HEK293 (cell line): ENCODE measurements around the gene MRPL33.

ENCODE experiments used
- CTCF ChIA-PET: fragments of 350-600 bp; formaldehyde crosslinking; extraction: SDS; loops from one replicate; lab custom pipeline; 2021; ENCODE audit warnings: antibody characterized with exemption; lab: Yijun Ruan, JAX
- POLR2A ChIA-PET: fragments of 300-600 bp; formaldehyde crosslinking; extraction: SDS; loops from one replicate; lab custom pipeline; 2020; ENCODE audit warnings: antibody characterized with exemption, inconsistent platforms; lab: Yijun Ruan, JAX
- H3K27ac ChIP-seq: fragments of 200-500 bp; sonication (Bioruptor generic); 2 replicates; pipeline ENCODE4 v1.5.1; 2014; ENCODE audit warnings: low read depth, low read length, control low read depth, inconsistent platforms; ENCODE audit errors: extremely low read depth
- H3K36me3 ChIP-seq, 2 experiments: fragments of 200-500 bp in 1 of 2; sonication (Bioruptor generic) in 1 of 2; 1 replicate in 1 of 2; 2 replicates in 1 of 2; pipeline ENCODE4 v1.5.1; 2014 to 2017; ENCODE audit warnings: inconsistent platforms in 2 of 2, low read length in 2 of 2; ENCODE audit not compliant: control insufficient read depth in 2 of 2, insufficient read depth in 1 of 2
- H3K4me1 ChIP-seq: fragments of 200-500 bp; sonication (Bioruptor generic); 2 replicates; pipeline ENCODE4 v1.5.1; 2014; ENCODE audit warnings: mild to moderate bottlenecking, low read length, inconsistent platforms; ENCODE audit not compliant: control insufficient read depth, insufficient read depth
- H3K4me3 ChIP-seq: 2 replicates; pipeline ENCODE4 v1.5.1; 2011; ENCODE audit warnings: low read depth, mild to moderate bottlenecking, control low read depth, low read length, moderate library complexity
- H3K9me3 ChIP-seq: fragments of 200-500 bp; sonication (Bioruptor generic); 2 replicates; pipeline ENCODE4 v1.5.1; 2014; ENCODE audit warnings: low read depth, low read length, inconsistent platforms; ENCODE audit not compliant: control insufficient read depth, insufficient read depth
- GLIS2 ChIP-seq: fragments of 450-650 bp; formaldehyde crosslinking; IDR thresholded peaks from 2 replicates; pipeline ENCODE4 v1.5.1; 2016; ENCODE audit warnings: missing biosample characterization, missing genetic modification characterization
- HOXC10 ChIP-seq: sonication (generic); formaldehyde crosslinking; IDR thresholded peaks from 2 replicates; pipeline ENCODE4 v1.8.1; 2023; ENCODE audit warnings: mild to moderate bottlenecking, missing genetic modification reagents
- INSM2 ChIP-seq: fragments of 450-650 bp; formaldehyde crosslinking; IDR thresholded peaks from 2 replicates; pipeline ENCODE4 v1.5.1; 2016; ENCODE audit warnings: missing biosample characterization, missing genetic modification characterization
- PRDM6 ChIP-seq: fragments of 450-650 bp; formaldehyde crosslinking; IDR thresholded peaks from 2 replicates; pipeline ENCODE4 v1.5.1; 2017; ENCODE audit warnings: missing biosample characterization, missing genetic modification characterization
- REPIN1 ChIP-seq: fragments of 450-650 bp; formaldehyde crosslinking; IDR thresholded peaks from 2 replicates; pipeline ENCODE4 v1.5.1; 2017; ENCODE audit warnings: missing biosample characterization, missing genetic modification characterization, low read depth
- SP7 ChIP-seq: fragments of 450-650 bp; formaldehyde crosslinking; IDR thresholded peaks from 2 replicates; pipeline ENCODE4 v1.5.1; 2016; ENCODE audit warnings: missing biosample characterization, missing genetic modification characterization
- ZNF140 ChIP-seq: fragments of 450-650 bp; formaldehyde crosslinking; IDR thresholded peaks from 2 replicates; pipeline ENCODE4 v1.5.1; 2016; ENCODE audit warnings: missing biosample characterization, missing genetic modification characterization
- ZNF155 ChIP-seq: fragments of 450-650 bp; formaldehyde crosslinking; IDR thresholded peaks from 2 replicates; pipeline ENCODE4 v1.5.1; 2016; ENCODE audit warnings: missing biosample characterization, missing genetic modification characterization
- ZNF174 ChIP-seq: fragments of 450-650 bp; formaldehyde crosslinking; IDR thresholded peaks from 2 replicates; pipeline ENCODE4 v1.5.0; 2017; ENCODE audit warnings: missing biosample characterization, mild to moderate bottlenecking, missing genetic modification characterization
- ZNF24 ChIP-seq: fragments of 450-650 bp; formaldehyde crosslinking; IDR thresholded peaks from 2 replicates; pipeline ENCODE4 v1.5.1; 2016; ENCODE audit warnings: missing biosample characterization, missing genetic modification characterization
- ZNF266 ChIP-seq: fragments of 450-650 bp; formaldehyde crosslinking; IDR thresholded peaks from 2 replicates; pipeline ENCODE4 v1.5.1; 2016; ENCODE audit warnings: missing biosample characterization, missing genetic modification characterization, low read depth
- ZNF362 ChIP-seq: fragments of 450-650 bp; formaldehyde crosslinking; IDR thresholded peaks from 2 replicates; pipeline ENCODE4 v1.5.1; 2016; ENCODE audit warnings: missing biosample characterization, missing genetic modification characterization
- ZNF416 ChIP-seq: fragments of 450-650 bp; formaldehyde crosslinking; IDR thresholded peaks from 2 replicates; pipeline ENCODE4 v1.5.1; 2016; ENCODE audit warnings: missing biosample characterization, missing genetic modification characterization
- ZNF521 ChIP-seq: fragments of 450-650 bp; formaldehyde crosslinking; IDR thresholded peaks from 2 replicates; pipeline ENCODE4 v1.5.1; 2017; ENCODE audit warnings: missing biosample characterization, mild to moderate bottlenecking, missing genetic modification characterization
- ZNF560 ChIP-seq: fragments of 450-650 bp; formaldehyde crosslinking; IDR thresholded peaks from 2 replicates; pipeline ENCODE4 v1.5.1; 2017; ENCODE audit warnings: missing biosample characterization, missing genetic modification characterization, borderline replicate concordance
- ZNF639 ChIP-seq: fragments of 450-650 bp; formaldehyde crosslinking; IDR thresholded peaks from 2 replicates; pipeline ENCODE4 v1.5.1; 2016; ENCODE audit warnings: missing biosample characterization, missing genetic modification characterization
- ZXDB ChIP-seq: fragments of 450-650 bp; formaldehyde crosslinking; IDR thresholded peaks from 2 replicates; pipeline ENCODE4 v1.5.1; 2016; ENCODE audit warnings: missing biosample characterization, missing genetic modification characterization

Gene MRPL33

GRCh38 chr2:27795093-27795834 is 23.7 kb downstream of the MRPL33 start (continued):
- TF ChIP-seq INSM2 (tag by site-specific recombination), result no peak
- no peak for TF ChIP-seq ZXDB (tag by site-specific recombination)
- TF ChIP-seq ZNF560, result no peak
- no peak for TF ChIP-seq ZNF521
- no peak for TF ChIP-seq ZNF155 (tag by site-specific recombination)
- no peak for TF ChIP-seq REPIN1 (tag by site-specific recombination)
- no peak for TF ChIP-seq ZNF362 (tag by site-specific recombination)
- no peak for TF ChIP-seq ZNF639 (tag by site-specific recombination)
- TF ChIP-seq HOXC10 (CRISPR knock-in tag), result no peak
- TF ChIP-seq SP7, result no peak

- Histone ChIP-seq H3K4me1 (no peaks in the 10 kb centered on the region), H3K9me3 (no peaks in the 10 kb centered on the region), H3K36me3 (no peaks in the 10 kb centered on the region), H3K27ac (no peak overlapping the region), H3K4me3 (no peak overlapping the region)
- ChIA-PET CTCF (interaction anchor here (0.6 to 1.1 kb wide), 4 partner anchors 9 to 601 kb away, joined by 3 to 5 read pairs (median 5); no protein-coding TSS in a partner anchor), POLR2A (interaction anchor here (0.6 kb wide), 1 partner anchor 225 kb away, joined by 3 read pairs; no protein-coding TSS in a partner anchor)
- TF ChIP-seq ZNF174 (no peak), ZNF140 (no peak), ZNF416 (tag by site-specific recombination) (no peak), PRDM6 (no peak)
Observed at GRCh38 chr2:27795868-27796277, 24.4 kb downstream of the MRPL33 start.

- Histone ChIP-seq H3K36me3 (no peaks in the 10 kb centered on the region), H3K9me3 (no peaks in the 10 kb centered on the region), H3K4me3 (no peak overlapping the region), H3K27ac (no peak overlapping the region), H3K4me1 (no peaks in the 10 kb centered on the region)
- TF ChIP-seq GLIS2 (tag by site-specific recombination) (no peak), ZNF266 (no peak), ZNF24 (tag by site-specific recombination) (no peak)
- ChIA-PET CTCF (interaction anchor here (0.9 kb wide), 1 partner anchor 13 kb away, joined by 5 read pairs; no protein-coding TSS in a partner anchor), POLR2A (no interaction called here)
Observed at GRCh38 chr2:27796791-27797765, 25.6 kb downstream of the MRPL33 start.
